H1 (cell line): Measurements from ENCODE around the gene TCF25. TPM values are rescaled to one million over a fixed set of nuclear protein-coding genes. Genes with fewer than 3 reads are reported as not detected.

Source experiments
- POLR2AphosphoS5 ChIP-seq: IDR thresholded peaks from 2 replicates; pipeline ENCODE4 v1.6.1; 2011; ENCODE audit warnings: low read depth, low read length
- polyA plus RNA-seq, 7 experiments: library from polyadenylated mRNA; depleted of rRNA in 3 of 7; stranded (reverse) in 5 of 7; unstranded in 2 of 7; fragments of >200 nt in 5 of 7; fragments of 200-250 nt in 2 of 7; gene quantifications; 1 replicate in 5 of 7; 2 replicates in 1 of 7; 4 replicates in 1 of 7; pipeline versions ENCODE4 v1.2.1 to v1.2.3, GENCODE V29; 2011 to 2013; ENCODE audit warnings: missing spikeins in 2 of 7, mixed read lengths in 2 of 7
- total RNA-seq: library from RNA; stranded (reverse); fragmentation: NEBNext Ultra II Directional; extraction: Animal tissue kit (Norgen Biotek cat#: 25700); gene quantifications from 2 replicates; pipeline ENCODE4 v1.2.1, GENCODE V29; 2021

Gene TCF25
- total and polyA plus RNA-seq, 2 of the 8 experiments (the other 6 are each of a cell fraction or from before 2014, with no cell fraction given) = 78.1 to 102 TPM

DNA sequence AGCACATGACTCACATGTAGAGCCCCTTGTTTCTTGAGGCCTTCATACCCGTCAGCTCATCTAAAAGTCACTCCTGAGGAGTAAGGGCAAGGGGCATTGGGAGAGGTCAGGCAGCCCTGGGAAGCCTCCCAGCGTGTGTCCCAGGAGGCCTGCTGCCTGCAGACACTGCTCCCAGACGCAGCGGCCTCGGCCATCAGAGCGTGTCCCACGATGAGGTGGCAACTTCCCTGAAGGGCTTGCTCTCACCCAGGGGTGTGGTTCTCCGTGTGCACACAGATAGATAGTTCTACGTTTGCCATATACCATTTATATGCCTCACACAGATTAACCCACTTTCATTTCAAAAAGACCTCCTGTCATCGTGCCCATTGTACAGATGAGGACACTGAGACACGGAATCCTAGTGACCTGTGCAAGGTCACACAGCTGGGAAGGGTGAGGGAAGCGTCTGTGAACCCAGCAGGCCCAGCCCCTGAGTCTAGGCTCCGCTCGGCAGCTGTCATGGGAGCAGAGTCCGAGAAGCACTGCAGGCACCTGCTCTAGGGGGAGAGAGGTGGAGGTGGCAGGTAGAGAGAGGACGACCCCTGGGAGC is 58.0 kb downstream of the TCF25 start (continued):
- no peak for TF ChIP-seq POLR2AphosphoS5
- TF ChIP-seq, all 59 proteins: peak for 0
